ENCODE results near the gene MOB3A.

The MOB3A gene

GRCh38 chr19:2022289-2022688 lies 73.8 kb downstream of the MOB3A start:
- no peak overlapping the region for H3K4me3 ChIP-seq (ENCODE audit: low read depth, low read length)
- TF ChIP-seq, protein P1, sequence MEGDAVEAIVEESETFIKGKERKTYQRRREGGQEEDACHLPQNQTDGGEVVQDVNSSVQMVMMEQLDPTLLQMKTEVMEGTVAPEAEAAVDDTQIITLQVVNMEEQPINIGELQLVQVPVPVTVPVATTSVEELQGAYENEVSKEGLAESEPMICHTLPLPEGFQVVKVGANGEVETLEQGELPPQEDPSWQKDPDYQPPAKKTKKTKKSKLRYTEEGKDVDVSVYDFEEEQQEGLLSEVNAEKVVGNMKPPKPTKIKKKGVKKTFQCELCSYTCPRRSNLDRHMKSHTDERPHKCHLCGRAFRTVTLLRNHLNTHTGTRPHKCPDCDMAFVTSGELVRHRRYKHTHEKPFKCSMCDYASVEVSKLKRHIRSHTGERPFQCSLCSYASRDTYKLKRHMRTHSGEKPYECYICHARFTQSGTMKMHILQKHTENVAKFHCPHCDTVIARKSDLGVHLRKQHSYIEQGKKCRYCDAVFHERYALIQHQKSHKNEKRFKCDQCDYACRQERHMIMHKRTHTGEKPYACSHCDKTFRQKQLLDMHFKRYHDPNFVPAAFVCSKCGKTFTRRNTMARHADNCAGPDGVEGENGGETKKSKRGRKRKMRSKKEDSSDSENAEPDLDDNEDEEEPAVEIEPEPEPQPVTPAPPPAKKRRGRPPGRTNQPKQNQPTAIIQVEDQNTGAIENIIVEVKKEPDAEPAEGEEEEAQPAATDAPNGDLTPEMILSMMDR (IDR thresholded peaks at IDR 0.05; ENCODE audit: control insufficient read depth, extremely low read depth, insufficient read depth): no peak
- no peak for DNase-seq (ENCODE audit: low read depth)

GRCh38 chr19:2021453-2022140 lies 74.5 kb downstream of the MOB3A start:
- no peak overlapping the region for H3K4me3 ChIP-seq (ENCODE audit: low read depth, low read length)
- DNase-seq (ENCODE audit: low read depth): no peak
- TF ChIP-seq, protein P1 (IDR thresholded peaks at IDR 0.05; ENCODE audit: control insufficient read depth, extremely low read depth, insufficient read depth): no peak

Measured in LNCaP clone FGC (cell line).